GM12878 (cell line): ENCODE results near the gene RALGAPB. TPM values are rescaled to one million over a fixed set of nuclear protein-coding genes. Genes with fewer than 3 reads are reported as not detected.

ENCODE experiments used
- ATAC-seq: fragments of 200-7000 bp; cut with Tn5 transposase; 3 replicates; pipeline ENCODE4 v1.9.1; 2020; ENCODE audit warnings: mild to moderate bottlenecking, moderate library complexity
- BruUV-seq: library from RNA; stranded (reverse); fragments of 400-500 nt; replicated peaks from 2 replicates; lab custom pipeline; 2021; lab: Mats Ljungman, UMichigan
- CTCF ChIA-PET: fragments of 300-600 bp; sonication (Branson Sonifier 250); formaldehyde crosslinking; extraction: SDS; loops from one replicate; lab custom pipeline; 2021; ENCODE audit warnings: inconsistent platforms; lab: Yijun Ruan, JAX
- POLR2A ChIA-PET: fragments of 350-600 bp; formaldehyde crosslinking; extraction: SDS; loops from one replicate; lab custom pipeline; 2021; ENCODE audit warnings: inconsistent platforms; lab: Charles Lee
- RAD21 ChIA-PET: fragments of 300-600 bp; sonication (Branson Sonifier 250); formaldehyde crosslinking; loops from one replicate; lab custom pipeline; 2023; ENCODE audit warnings: antibody characterized with exemption; ENCODE audit not compliant: unreplicated experiment; lab: Charles Lee
- SMC1A ChIA-PET: fragments of 300-600 bp; sonication (Branson Sonifier 250); formaldehyde crosslinking; loops from one replicate; lab custom pipeline; 2023; ENCODE audit not compliant: unreplicated experiment, uncharacterized antibody; lab: Charles Lee
- DNase-seq: peaks from one replicate; pipeline ENCODE4 v3.0.0-alpha.2; 2011; ENCODE audit warnings: low read depth, low spot score
- FAIRE-seq: peaks from 3 replicates; lab custom pipeline; 2011; peaks lifted over from hg19 to GRCh38; lab: Jason Lieb, UNC
- H2AFZ ChIP-seq: 2 replicates; pipeline ENCODE4 v1.6.0; 2011; ENCODE audit warnings: low read depth, low read length, control low read depth; ENCODE audit not compliant: control insufficient read depth
- H3K27ac ChIP-seq: 2 replicates; pipeline ENCODE4 v1.5.1; 2011; ENCODE audit warnings: control low read depth; ENCODE audit not compliant: control insufficient read depth, insufficient read depth
- H3K27me3 ChIP-seq, 2 experiments: replicated peaks in 1 of 2; 2 replicates each; pipeline versions ENCODE4 v1.6.0 to v1.6.1; 2011; ENCODE audit warnings: low read length in 1 of 2; ENCODE audit not compliant: control insufficient read depth in 2 of 2, insufficient read depth in 2 of 2
- H3K36me3 ChIP-seq, 2 experiments: 2 replicates each; pipeline ENCODE4 v1.5.1; 2011; ENCODE audit warnings: low read length in 1 of 2; ENCODE audit not compliant: control insufficient read depth in 2 of 2, insufficient read depth in 2 of 2
- H3K4me1 ChIP-seq: 2 replicates; pipeline ENCODE4 v1.6.1; 2011; ENCODE audit warnings: mild to moderate bottlenecking, low read length, moderate library complexity, mixed read lengths; ENCODE audit not compliant: control insufficient read depth, insufficient read depth
- H3K4me2 ChIP-seq: 2 replicates; pipeline ENCODE4 v1.6.0; 2011; ENCODE audit warnings: control low read depth; ENCODE audit not compliant: control insufficient read depth, insufficient read depth
- H3K4me3 ChIP-seq: fragments of 200-600 bp; sonication (generic); 2 replicates; pipeline ENCODE4 v1.5.1; 2016
- H3K79me2 ChIP-seq: 2 replicates; pipeline ENCODE4 v1.6.0; 2011; ENCODE audit warnings: low read length; ENCODE audit not compliant: control insufficient read depth, insufficient read depth
- H3K9ac ChIP-seq: 2 replicates; pipeline ENCODE4 v1.8.0; 2011; ENCODE audit warnings: low read length, control low read depth, mixed read lengths; ENCODE audit not compliant: control insufficient read depth, insufficient read depth
- H3K9me3 ChIP-seq: replicated peaks from 3 replicates; pipeline ENCODE4 v1.5.1; 2011; ENCODE audit warnings: mild to moderate bottlenecking, low read length; ENCODE audit not compliant: control insufficient read depth, insufficient read depth
- H4K20me1 ChIP-seq: 2 replicates; pipeline ENCODE4 v1.6.0; 2011; ENCODE audit not compliant: control insufficient read depth, insufficient read depth
- NR2C1 ChIP-seq: fragments of 450-650 bp; IDR thresholded peaks from 2 replicates; pipeline ENCODE4 v1.6.1; 2017; ENCODE audit warnings: antibody characterized with exemption, mild to moderate bottlenecking, moderate library complexity
- POLR2AphosphoS2 ChIP-seq: IDR thresholded peaks from 2 replicates; pipeline ENCODE4 v1.6.1; 2011; ENCODE audit warnings: low read depth, mild to moderate bottlenecking, low read length, improper control_type of control experiment, moderate library complexity
- RAD51 ChIP-seq: fragments of 450-650 bp; IDR thresholded peaks from 2 replicates; pipeline ENCODE4 v1.6.1; 2016; ENCODE audit warnings: moderate library complexity, mild to moderate bottlenecking, inconsistent platforms
- SMC3 ChIP-seq: IDR thresholded peaks from 2 replicates; pipeline ENCODE4 v1.6.1; 2011; ENCODE audit warnings: low read length, improper control_type of control experiment, borderline replicate concordance
- SP1 ChIP-seq: IDR thresholded peaks from one replicate; pipeline ENCODE4 v1.6.1; 2011; ENCODE audit warnings: low read depth, low read length
- SPI1 ChIP-seq: IDR thresholded peaks from 2 replicates; pipeline ENCODE4 v1.6.1; 2011; ENCODE audit warnings: low read depth, mild to moderate bottlenecking, low read length, moderate library complexity, borderline replicate concordance; ENCODE audit not compliant: insufficient read depth
- TCF7 ChIP-seq: IDR thresholded peaks from 2 replicates; pipeline ENCODE4 v1.6.1; 2014; ENCODE audit warnings: antibody characterized with exemption, borderline replicate concordance
- WGBS: methylation state at CpG from one replicate; pipeline ENCODE4 v1.1.6; 2016; ENCODE audit warnings: low lambda C conversion rate; ENCODE audit not compliant: insufficient replicate concordance, insufficient coverage; ENCODE audit errors: missing lambda C conversion rate; 5-methylcytosine and 5-hydroxymethylcytosine counted together
- in situ Hi-C: fragments of 300-500 bp; cut with MboI; formaldehyde crosslinking; loops from 9 replicates; pipeline ENCODE4 v1.14.3; 2018; ENCODE audit warnings: mixed read lengths
- intact Hi-C: fragments of 100-400 bp; cut with micrococcal nuclease; formaldehyde crosslinking; loops from one replicate; pipeline ENCODE4 v1.14.2; 2022; ENCODE audit not compliant: unreplicated experiment
- polyA plus RNA-seq, 11 experiments: library from polyadenylated mRNA; depleted of rRNA in 4 of 11; unstranded in 6 of 11; stranded (reverse) in 5 of 11; fragments of >200 nt; fragmentation: Nextera tagmentation in 4 of 11; fragmentation: Illumina TruSeq in 1 of 11; extraction: Ambion mirVana in 4 of 11; extraction: Trizol in 1 of 11; gene quantifications; 1 replicate in 1 of 11; 2 replicates in 10 of 11; pipeline versions ENCODE4 v1.2.1 to v1.2.3, GENCODE V29; 2011 to 2016; ENCODE audit warnings: inconsistent platforms in 2 of 11, missing spikeins in 2 of 11, low read depth in 1 of 11
- total RNA-seq, 4 experiments: library from RNA; depleted of rRNA in 3 of 4; stranded (reverse); fragments of >200 nt in 3 of 4; fragmentation: Illumina TruSeq in 1 of 4; extraction: Trizol in 1 of 4; gene quantifications; 2 replicates each; pipeline versions ENCODE4 v1.2.1 to v1.2.3, GENCODE V29; 2013 to 2021
- TF ChIP-seq, protein P1 (sequence below): fragments of 450-650 bp; formaldehyde crosslinking; IDR thresholded peaks from 2 replicates; pipeline ENCODE4 v1.4.0; 2020; ENCODE audit warnings: mild to moderate bottlenecking, moderate library complexity
- TF ChIP-seq, protein P2 (sequence below): IDR thresholded peaks from 2 replicates; pipeline ENCODE4 v1.6.1; 2012; ENCODE audit warnings: mild to moderate bottlenecking, low read depth, low read length
- TF ChIP-seq, protein P3 (sequence below): IDR thresholded peaks from 2 replicates; pipeline ENCODE4 v1.6.1; 2011; ENCODE audit warnings: borderline replicate concordance, low read depth, mild to moderate bottlenecking, moderate library complexity, low read length; ENCODE audit not compliant: insufficient read depth, poor library complexity, severe bottlenecking

Gene RALGAPB
- total and polyA plus RNA-seq, 10 of the 15 experiments (the other 5 are each of a cell fraction or from before 2014, with no cell fraction given) = 3.7 to 23.2 (median 15.5) TPM

DNA sequence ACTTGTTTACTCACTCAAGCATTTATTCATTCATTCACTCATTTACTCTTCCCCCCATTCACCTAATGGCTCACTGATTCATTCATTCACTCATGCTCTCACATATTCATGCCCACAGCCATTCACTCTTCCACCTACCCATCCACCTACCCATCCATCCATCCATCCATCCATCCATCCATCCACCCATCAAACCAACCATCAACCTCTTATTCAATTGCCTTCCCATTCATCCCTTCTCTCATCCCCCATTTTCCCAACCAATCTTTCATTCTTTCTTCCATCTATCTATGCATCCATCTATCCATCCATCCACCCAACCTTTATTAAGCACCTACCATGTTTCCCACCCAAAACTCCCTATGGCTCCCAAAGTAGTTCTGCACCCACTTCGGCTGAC lies 127.4 kb downstream of the RALGAPB start:
- RAD21 ChIA-PET = no interaction called here
- no peak overlapping the region for H2AFZ ChIP-seq
- FAIRE-seq (no peak), ATAC-seq (no peak), DNase-seq (no peak)
- no peaks in the 10 kb centered on the region for H4K20me1 ChIP-seq
- H3K4me1 ChIP-seq = no peaks in the 10 kb centered on the region
- H3K4me2 ChIP-seq = no peak overlapping the region
- CTCF ChIA-PET = no interaction called here
- SMC1A ChIA-PET = no interaction called here
- H3K4me3 ChIP-seq = no peak overlapping the region
- H3K9ac ChIP-seq = no peak overlapping the region
- in situ Hi-C loops (no loop called here), intact Hi-C loops (no loop called here)
- WGBS = 81% methylated on average over 1 of the region's 1 CpG
- POLR2A ChIA-PET = no interaction called here
- BruUV-seq = no TSS peak
- no peaks in the 10 kb centered on the region for H3K36me3 ChIP-seq
- TF ChIP-seq POLR2AphosphoS2 = no peak
- TF ChIP-seq NR2C1 = no peak
- TF ChIP-seq SP1 = no peak
- TF ChIP-seq SMC3 = no peak
- TF ChIP-seq TCF7 = no peak
- TF ChIP-seq SPI1 = no peak
- TF ChIP-seq, protein P1, sequence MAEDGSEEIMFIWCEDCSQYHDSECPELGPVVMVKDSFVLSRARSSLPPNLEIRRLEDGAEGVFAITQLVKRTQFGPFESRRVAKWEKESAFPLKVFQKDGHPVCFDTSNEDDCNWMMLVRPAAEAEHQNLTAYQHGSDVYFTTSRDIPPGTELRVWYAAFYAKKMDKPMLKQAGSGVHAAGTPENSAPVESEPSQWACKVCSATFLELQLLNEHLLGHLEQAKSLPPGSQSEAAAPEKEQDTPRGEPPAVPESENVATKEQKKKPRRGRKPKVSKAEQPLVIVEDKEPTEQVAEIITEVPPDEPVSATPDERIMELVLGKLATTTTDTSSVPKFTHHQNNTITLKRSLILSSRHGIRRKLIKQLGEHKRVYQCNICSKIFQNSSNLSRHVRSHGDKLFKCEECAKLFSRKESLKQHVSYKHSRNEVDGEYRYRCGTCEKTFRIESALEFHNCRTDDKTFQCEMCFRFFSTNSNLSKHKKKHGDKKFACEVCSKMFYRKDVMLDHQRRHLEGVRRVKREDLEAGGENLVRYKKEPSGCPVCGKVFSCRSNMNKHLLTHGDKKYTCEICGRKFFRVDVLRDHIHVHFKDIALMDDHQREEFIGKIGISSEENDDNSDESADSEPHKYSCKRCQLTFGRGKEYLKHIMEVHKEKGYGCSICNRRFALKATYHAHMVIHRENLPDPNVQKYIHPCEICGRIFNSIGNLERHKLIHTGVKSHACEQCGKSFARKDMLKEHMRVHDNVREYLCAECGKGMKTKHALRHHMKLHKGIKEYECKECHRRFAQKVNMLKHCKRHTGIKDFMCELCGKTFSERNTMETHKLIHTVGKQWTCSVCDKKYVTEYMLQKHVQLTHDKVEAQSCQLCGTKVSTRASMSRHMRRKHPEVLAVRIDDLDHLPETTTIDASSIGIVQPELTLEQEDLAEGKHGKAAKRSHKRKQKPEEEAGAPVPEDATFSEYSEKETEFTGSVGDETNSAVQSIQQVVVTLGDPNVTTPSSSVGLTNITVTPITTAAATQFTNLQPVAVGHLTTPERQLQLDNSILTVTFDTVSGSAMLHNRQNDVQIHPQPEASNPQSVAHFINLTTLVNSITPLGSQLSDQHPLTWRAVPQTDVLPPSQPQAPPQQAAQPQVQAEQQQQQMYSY (CRISPR knock-in tag) = no peak
- TF ChIP-seq, protein P2, sequence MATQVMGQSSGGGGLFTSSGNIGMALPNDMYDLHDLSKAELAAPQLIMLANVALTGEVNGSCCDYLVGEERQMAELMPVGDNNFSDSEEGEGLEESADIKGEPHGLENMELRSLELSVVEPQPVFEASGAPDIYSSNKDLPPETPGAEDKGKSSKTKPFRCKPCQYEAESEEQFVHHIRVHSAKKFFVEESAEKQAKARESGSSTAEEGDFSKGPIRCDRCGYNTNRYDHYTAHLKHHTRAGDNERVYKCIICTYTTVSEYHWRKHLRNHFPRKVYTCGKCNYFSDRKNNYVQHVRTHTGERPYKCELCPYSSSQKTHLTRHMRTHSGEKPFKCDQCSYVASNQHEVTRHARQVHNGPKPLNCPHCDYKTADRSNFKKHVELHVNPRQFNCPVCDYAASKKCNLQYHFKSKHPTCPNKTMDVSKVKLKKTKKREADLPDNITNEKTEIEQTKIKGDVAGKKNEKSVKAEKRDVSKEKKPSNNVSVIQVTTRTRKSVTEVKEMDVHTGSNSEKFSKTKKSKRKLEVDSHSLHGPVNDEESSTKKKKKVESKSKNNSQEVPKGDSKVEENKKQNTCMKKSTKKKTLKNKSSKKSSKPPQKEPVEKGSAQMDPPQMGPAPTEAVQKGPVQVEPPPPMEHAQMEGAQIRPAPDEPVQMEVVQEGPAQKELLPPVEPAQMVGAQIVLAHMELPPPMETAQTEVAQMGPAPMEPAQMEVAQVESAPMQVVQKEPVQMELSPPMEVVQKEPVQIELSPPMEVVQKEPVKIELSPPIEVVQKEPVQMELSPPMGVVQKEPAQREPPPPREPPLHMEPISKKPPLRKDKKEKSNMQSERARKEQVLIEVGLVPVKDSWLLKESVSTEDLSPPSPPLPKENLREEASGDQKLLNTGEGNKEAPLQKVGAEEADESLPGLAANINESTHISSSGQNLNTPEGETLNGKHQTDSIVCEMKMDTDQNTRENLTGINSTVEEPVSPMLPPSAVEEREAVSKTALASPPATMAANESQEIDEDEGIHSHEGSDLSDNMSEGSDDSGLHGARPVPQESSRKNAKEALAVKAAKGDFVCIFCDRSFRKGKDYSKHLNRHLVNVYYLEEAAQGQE = no peak
- TF ChIP-seq, protein P3, sequence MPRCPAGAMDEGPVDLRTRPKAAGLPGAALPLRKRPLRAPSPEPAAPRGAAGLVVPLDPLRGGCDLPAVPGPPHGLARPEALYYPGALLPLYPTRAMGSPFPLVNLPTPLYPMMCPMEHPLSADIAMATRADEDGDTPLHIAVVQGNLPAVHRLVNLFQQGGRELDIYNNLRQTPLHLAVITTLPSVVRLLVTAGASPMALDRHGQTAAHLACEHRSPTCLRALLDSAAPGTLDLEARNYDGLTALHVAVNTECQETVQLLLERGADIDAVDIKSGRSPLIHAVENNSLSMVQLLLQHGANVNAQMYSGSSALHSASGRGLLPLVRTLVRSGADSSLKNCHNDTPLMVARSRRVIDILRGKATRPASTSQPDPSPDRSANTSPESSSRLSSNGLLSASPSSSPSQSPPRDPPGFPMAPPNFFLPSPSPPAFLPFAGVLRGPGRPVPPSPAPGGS = no peak
- no peak for TF ChIP-seq RAD51
- H3K79me2 ChIP-seq = no peaks in the 10 kb centered on the region
- no peak overlapping the region for H3K27ac ChIP-seq
- peaks cover 4 to 7% of the 10 kb centered on the region in 2 experiments for H3K27me3 ChIP-seq
- H3K9me3 ChIP-seq = no peaks in the 10 kb centered on the region
